H9 (cell line): ENCODE results near the gene MST1R. TPM values are rescaled to one million over a fixed set of nuclear protein-coding genes. Genes with fewer than 3 reads are reported as not detected.

Experiments used
- DNase-seq: peaks from one replicate; pipeline ENCODE4 v3.0.0-alpha.2; 2017
- H2AFZ ChIP-seq: one replicate; pipeline ENCODE4 v1.6.1; 2013; ENCODE audit warnings: mild to moderate bottlenecking, low read length, control low read depth, moderate library complexity
- H2AK5ac ChIP-seq: 2 replicates; pipeline ENCODE4 v1.6.1; 2013; ENCODE audit warnings: low read length, control low read depth, mixed read lengths; ENCODE audit not compliant: insufficient read length
- H2BK120ac ChIP-seq: one replicate; pipeline ENCODE4 v1.6.1; 2013; ENCODE audit warnings: low read depth, mild to moderate bottlenecking, low read length, control low read depth, inconsistent platforms; ENCODE audit not compliant: poor library complexity, severe bottlenecking
- H2BK12ac ChIP-seq: 2 replicates; pipeline ENCODE4 v1.6.1; 2013; ENCODE audit warnings: low read length, control low read depth, mixed read lengths, low read depth; ENCODE audit not compliant: insufficient read length
- H2BK15ac ChIP-seq: 2 replicates; pipeline ENCODE4 v1.6.1; 2013; ENCODE audit warnings: low read depth, low read length, control low read depth
- H2BK20ac ChIP-seq: one replicate; pipeline ENCODE4 v1.6.1; 2013; ENCODE audit warnings: low read depth, mild to moderate bottlenecking, low read length, control low read depth, inconsistent platforms; ENCODE audit not compliant: poor library complexity, severe bottlenecking
- H2BK5ac ChIP-seq: 2 replicates; pipeline ENCODE4 v1.6.1; 2013; ENCODE audit warnings: low read length, control low read depth, mixed read lengths; ENCODE audit not compliant: insufficient read length
- H3K14ac ChIP-seq: 2 replicates; pipeline ENCODE4 v1.6.1; 2013; ENCODE audit warnings: low read length, control low read depth; ENCODE audit not compliant: insufficient read depth
- H3K18ac ChIP-seq: 2 replicates; pipeline ENCODE4 v1.6.1; 2013; ENCODE audit warnings: low read depth, mild to moderate bottlenecking, mixed read lengths, low read length, control low read depth; ENCODE audit not compliant: insufficient read length
- H3K23ac ChIP-seq: 2 replicates; pipeline ENCODE4 v1.6.1; 2013; ENCODE audit warnings: low read length, control low read depth, mixed read lengths, low read depth; ENCODE audit not compliant: insufficient read length
- H3K23me2 ChIP-seq: 2 replicates; pipeline ENCODE4 v1.6.1; 2013; ENCODE audit warnings: low read depth, mild to moderate bottlenecking, mixed read lengths, low read length, control low read depth; ENCODE audit not compliant: insufficient read length, poor library complexity, severe bottlenecking
- H3K27ac ChIP-seq: 2 replicates; pipeline ENCODE4 v1.5.1; 2013; ENCODE audit warnings: low read length, control low read depth, mixed read lengths, low read depth; ENCODE audit not compliant: insufficient read length
- H3K27me3 ChIP-seq: 2 replicates; pipeline ENCODE4 v1.6.1; 2013; ENCODE audit warnings: low read length, control low read depth, inconsistent platforms; ENCODE audit not compliant: insufficient read depth
- H3K4ac ChIP-seq: 2 replicates; pipeline ENCODE4 v1.6.1; 2013; ENCODE audit warnings: low read depth, mild to moderate bottlenecking, control low read depth, inconsistent platforms, low read length, moderate library complexity
- H3K4me1 ChIP-seq: 2 replicates; pipeline ENCODE4 v1.6.1; 2013; ENCODE audit warnings: low read length, control low read depth, inconsistent platforms; ENCODE audit not compliant: insufficient read depth
- H3K4me2 ChIP-seq: 2 replicates; pipeline ENCODE4 v1.6.1; 2013; ENCODE audit warnings: low read length, control low read depth, mixed read lengths; ENCODE audit not compliant: insufficient read length, insufficient read depth
- H3K56ac ChIP-seq: 2 replicates; pipeline ENCODE4 v1.6.1; 2013; ENCODE audit warnings: low read depth, mild to moderate bottlenecking, mixed read lengths, low read length, control low read depth; ENCODE audit not compliant: insufficient read length
- H3K79me1 ChIP-seq: 2 replicates; pipeline ENCODE4 v1.6.1; 2013; ENCODE audit warnings: low read depth, mild to moderate bottlenecking, moderate library complexity, low read length, control low read depth, inconsistent platforms; ENCODE audit not compliant: insufficient read depth, poor library complexity, severe bottlenecking
- H3K79me2 ChIP-seq: 2 replicates; pipeline ENCODE4 v1.6.1; 2013; ENCODE audit warnings: low read length, control low read depth, inconsistent platforms; ENCODE audit not compliant: insufficient read depth
- H3K9ac ChIP-seq: 2 replicates; pipeline ENCODE4 v1.6.1; 2013; ENCODE audit warnings: low read length, control low read depth, mixed read lengths; ENCODE audit not compliant: insufficient read length; ENCODE audit errors: extremely low read depth
- H3K9me3 ChIP-seq: one replicate; pipeline ENCODE4 v1.6.1; 2013; ENCODE audit warnings: low read depth, low read length, inconsistent platforms; ENCODE audit not compliant: control insufficient read depth
- H3T11ph ChIP-seq: one replicate; pipeline ENCODE4 v1.6.1; 2013; ENCODE audit warnings: mild to moderate bottlenecking, low read length, control low read depth, inconsistent platforms
- H4K20me1 ChIP-seq: one replicate; pipeline ENCODE4 v1.6.1; 2013; ENCODE audit not compliant: control insufficient read depth, insufficient read length, insufficient read depth
- H4K5ac ChIP-seq: 2 replicates; pipeline ENCODE4 v1.6.1; 2013; ENCODE audit warnings: low read depth, mild to moderate bottlenecking, mixed read lengths, low read length, control low read depth; ENCODE audit not compliant: insufficient read length
- H4K8ac ChIP-seq: replicated peaks from 2 replicates; pipeline ENCODE4 v1.6.1; 2013; ENCODE audit warnings: low read length, control low read depth, mixed read lengths, low read depth; ENCODE audit not compliant: insufficient read length
- H4K91ac ChIP-seq: 2 replicates; pipeline ENCODE4 v1.6.1; 2013; ENCODE audit warnings: low read depth, mild to moderate bottlenecking, moderate library complexity, mixed read lengths, low read length, control low read depth; ENCODE audit not compliant: insufficient read length
- H3K27ac Mint-ChIP-seq, 3 experiments: 2 replicates in 2 of 3; 3 replicates in 1 of 3; pipeline ENCODE4 v1.8.0; 2020 to 2021; ENCODE audit warnings: mixed read lengths in 3 of 3, mild to moderate bottlenecking in 1 of 3, moderate library complexity in 1 of 3
- H3K27me3 Mint-ChIP-seq: 2 replicates; pipeline ENCODE4 v1.8.0; 2021; ENCODE audit warnings: low read depth, mild to moderate bottlenecking, moderate library complexity, mixed read lengths
- H3K36me3 Mint-ChIP-seq, 3 experiments: 2 replicates in 2 of 3; 3 replicates in 1 of 3; pipeline ENCODE4 v1.8.0; 2020 to 2021; ENCODE audit warnings: low read depth in 3 of 3, mixed read lengths in 3 of 3; ENCODE audit not compliant: insufficient read depth in 1 of 3
- H3K4me1 Mint-ChIP-seq, 2 experiments: 2 replicates each; pipeline ENCODE4 v1.8.0; 2020; ENCODE audit warnings: mixed read lengths in 2 of 2
- H3K4me3 Mint-ChIP-seq, 2 experiments: 2 replicates in 1 of 2; 3 replicates in 1 of 2; pipeline ENCODE4 v1.8.0; 2020 to 2021; ENCODE audit warnings: mild to moderate bottlenecking in 2 of 2, mixed read lengths in 2 of 2, moderate library complexity in 1 of 2
- H3K9me3 Mint-ChIP-seq, 2 experiments: 2 replicates in 1 of 2; 3 replicates in 1 of 2; pipeline ENCODE4 v1.8.0; 2020; ENCODE audit warnings: mild to moderate bottlenecking in 2 of 2, mixed read lengths in 2 of 2, moderate library complexity in 1 of 2
- WGBS: extraction: QIAGEN DNeasy Blood & Tissue Kit; methylation state at CpG from one replicate; pipeline ENCODE4 v1.1.7; 2013; ENCODE audit warnings: missing lambda C conversion rate, low lambda C conversion rate, mixed read lengths; ENCODE audit not compliant: insufficient read length; ENCODE audit errors: extremely low coverage; 5-methylcytosine and 5-hydroxymethylcytosine counted together
- total RNA-seq: library from RNA; stranded (reverse); gene quantifications from 2 replicates; pipeline ENCODE4 v1.2.1, GENCODE V29; 2021
- TF ChIP-seq, protein P1 (sequence below): fragments of 200-600 bp; sonication (generic); conservative IDR thresholded peaks from 3 replicates; pipeline ENCODE4 v1.8.0; 2021; ENCODE audit warnings: antibody characterized with exemption, mild to moderate bottlenecking

Gene MST1R
- total RNA-seq, 1 experiment from 2014 or later: 4.9 TPM

DNA sequence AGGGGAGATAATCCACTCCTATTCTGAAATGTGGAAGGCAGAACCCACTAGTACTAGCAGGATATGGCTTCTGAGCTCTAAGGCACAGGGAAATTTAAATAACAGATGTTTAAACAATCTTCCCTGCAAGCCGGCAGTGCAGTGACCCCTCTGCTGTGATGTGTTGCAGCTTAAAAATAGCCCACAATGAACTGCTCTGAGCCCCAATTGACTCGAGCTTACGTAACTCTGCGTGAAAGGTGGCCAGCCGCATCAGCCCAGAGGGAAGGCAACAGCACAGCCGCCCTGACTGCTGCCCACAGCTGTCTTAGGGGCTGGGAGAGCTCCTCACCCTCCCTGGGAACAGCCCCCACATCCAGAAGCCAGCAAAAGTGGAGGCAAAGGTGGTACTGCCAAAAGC is 21.5 kb downstream of the MST1R start:
- Histone ChIP-seq H4K5ac (no peak overlapping the region), H3K14ac (peak overlapping the region; percentile 53; the same call in 1 of the 2 replicates), H2BK120ac (no peak overlapping the region), H3K23me2 (no peaks in the 10 kb centered on the region), H3K4me2 (no peak overlapping the region), H3K4me1 (peaks cover 9% of the 10 kb centered on the region; the same call in 1 of the 2 replicates), H3K79me2 (no peaks in the 10 kb centered on the region), H3K23ac (no peak overlapping the region), H3K9me3 (no peaks in the 10 kb centered on the region), H3K4ac (no peak overlapping the region), H3T11ph (no peak overlapping the region), H3K18ac (no peak overlapping the region), H4K8ac (no peak overlapping the region), H3K56ac (no peak overlapping the region), H3K27me3 (no peaks in the 10 kb centered on the region), H3K27ac (no peak overlapping the region), H2BK5ac (no peak overlapping the region), H2BK20ac (no peak overlapping the region), H4K91ac (no peak overlapping the region), H2BK15ac (no peak overlapping the region), H3K79me1 (no peaks in the 10 kb centered on the region), H2AFZ (no peak overlapping the region), H3K9ac (no peak overlapping the region), H2BK12ac (no peak overlapping the region), H4K20me1 (no peaks in the 10 kb centered on the region), H2AK5ac (no peak overlapping the region)
- no peak for DNase-seq
- peaks cover 29 to 34% of the 10 kb centered on the region in 2 experiments for H3K4me1 Mint-ChIP-seq
- no peaks in the 10 kb centered on the region; a peak in 1 of 7 replicates for H3K36me3 Mint-ChIP-seq
- no peaks in the 10 kb centered on the region for H3K9me3 Mint-ChIP-seq
- no peak overlapping the region for H3K4me3 Mint-ChIP-seq
- TF ChIP-seq, protein P1, sequence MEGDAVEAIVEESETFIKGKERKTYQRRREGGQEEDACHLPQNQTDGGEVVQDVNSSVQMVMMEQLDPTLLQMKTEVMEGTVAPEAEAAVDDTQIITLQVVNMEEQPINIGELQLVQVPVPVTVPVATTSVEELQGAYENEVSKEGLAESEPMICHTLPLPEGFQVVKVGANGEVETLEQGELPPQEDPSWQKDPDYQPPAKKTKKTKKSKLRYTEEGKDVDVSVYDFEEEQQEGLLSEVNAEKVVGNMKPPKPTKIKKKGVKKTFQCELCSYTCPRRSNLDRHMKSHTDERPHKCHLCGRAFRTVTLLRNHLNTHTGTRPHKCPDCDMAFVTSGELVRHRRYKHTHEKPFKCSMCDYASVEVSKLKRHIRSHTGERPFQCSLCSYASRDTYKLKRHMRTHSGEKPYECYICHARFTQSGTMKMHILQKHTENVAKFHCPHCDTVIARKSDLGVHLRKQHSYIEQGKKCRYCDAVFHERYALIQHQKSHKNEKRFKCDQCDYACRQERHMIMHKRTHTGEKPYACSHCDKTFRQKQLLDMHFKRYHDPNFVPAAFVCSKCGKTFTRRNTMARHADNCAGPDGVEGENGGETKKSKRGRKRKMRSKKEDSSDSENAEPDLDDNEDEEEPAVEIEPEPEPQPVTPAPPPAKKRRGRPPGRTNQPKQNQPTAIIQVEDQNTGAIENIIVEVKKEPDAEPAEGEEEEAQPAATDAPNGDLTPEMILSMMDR: no peak
- H3K27ac Mint-ChIP-seq: no peak overlapping the region; a peak in 1 of 7 replicates
- peaks cover 5% of the 10 kb centered on the region for H3K27me3 Mint-ChIP-seq
- no CpG with 5 or more reads among the region's 6 CpGs for WGBS
